Kidney glomerular epithelial cell (primary cell): ENCODE measurements around the gene EHD2.
"Not testable (repeated sequence)": the region's sequence is repeated elsewhere in the genome, so short reads cannot be mapped to it uniquely, and the experiment has no call there.

Experiments
- DNase-seq: peaks from one replicate; lab custom pipeline; 2025; lab: John Stamatoyannopoulos, UW

EHD2 gene

DNA sequence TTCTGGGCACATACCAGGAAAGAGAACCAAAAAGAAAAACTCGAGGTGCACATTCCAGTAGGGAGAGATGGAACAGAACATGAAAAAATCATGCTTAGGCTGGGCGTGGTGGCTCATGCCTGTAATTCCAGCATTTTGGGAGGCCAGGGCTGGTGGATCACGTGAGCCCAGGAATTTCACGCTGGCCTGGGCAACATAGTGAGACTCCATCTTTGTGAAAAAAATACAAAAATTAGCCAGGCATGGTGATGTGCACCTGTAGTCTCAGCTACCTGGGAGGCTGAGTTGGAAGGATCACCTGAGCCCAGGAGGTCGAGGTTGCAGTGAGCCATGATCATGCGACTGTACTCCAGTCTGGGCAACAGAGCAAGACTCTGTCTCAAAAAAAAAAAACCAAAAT lies 58.1 kb downstream of the EHD2 start:
- not testable (repeated sequence) for DNase-seq

DNA sequence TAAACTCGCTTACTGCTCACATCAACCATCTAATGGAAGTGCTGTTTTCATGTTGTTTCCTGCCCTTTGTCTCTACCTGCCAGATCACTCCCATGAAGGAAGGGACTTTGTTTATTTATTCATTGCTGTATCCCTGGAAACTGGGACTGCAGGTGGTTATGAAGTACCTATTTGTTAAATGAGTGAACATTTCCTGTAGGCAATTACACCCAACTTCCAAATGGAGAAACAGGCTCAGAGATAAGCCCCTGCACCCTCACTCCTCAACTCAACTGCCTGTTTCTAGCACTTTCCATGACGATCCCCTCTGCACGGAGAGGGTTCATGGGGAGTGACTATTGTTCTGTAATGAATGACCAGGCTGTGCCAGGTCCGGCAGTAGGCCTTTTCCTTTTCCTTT lies 63.3 kb downstream of the EHD2 start:
- DNase-seq = no peak

- not testable (repeated sequence) for DNase-seq
Observed at GRCh38 chr19:47777245-47778048, 64.2 kb downstream of the EHD2 start.

GRCh38 chr19:47778049-47778953 lies 65.1 kb downstream of the EHD2 start, which contains the start of gene SELENOW:
Gene SELENOW, plus strand, starts transcription at chr19:47778703. Its CDS starts 83 bp downstream, at chr19:47778786.
- peak; percentile 60 for DNase-seq

GRCh38 chr19:47778954-47779351 lies 65.7 kb downstream of the EHD2 start:
- no peak for DNase-seq

DNA sequence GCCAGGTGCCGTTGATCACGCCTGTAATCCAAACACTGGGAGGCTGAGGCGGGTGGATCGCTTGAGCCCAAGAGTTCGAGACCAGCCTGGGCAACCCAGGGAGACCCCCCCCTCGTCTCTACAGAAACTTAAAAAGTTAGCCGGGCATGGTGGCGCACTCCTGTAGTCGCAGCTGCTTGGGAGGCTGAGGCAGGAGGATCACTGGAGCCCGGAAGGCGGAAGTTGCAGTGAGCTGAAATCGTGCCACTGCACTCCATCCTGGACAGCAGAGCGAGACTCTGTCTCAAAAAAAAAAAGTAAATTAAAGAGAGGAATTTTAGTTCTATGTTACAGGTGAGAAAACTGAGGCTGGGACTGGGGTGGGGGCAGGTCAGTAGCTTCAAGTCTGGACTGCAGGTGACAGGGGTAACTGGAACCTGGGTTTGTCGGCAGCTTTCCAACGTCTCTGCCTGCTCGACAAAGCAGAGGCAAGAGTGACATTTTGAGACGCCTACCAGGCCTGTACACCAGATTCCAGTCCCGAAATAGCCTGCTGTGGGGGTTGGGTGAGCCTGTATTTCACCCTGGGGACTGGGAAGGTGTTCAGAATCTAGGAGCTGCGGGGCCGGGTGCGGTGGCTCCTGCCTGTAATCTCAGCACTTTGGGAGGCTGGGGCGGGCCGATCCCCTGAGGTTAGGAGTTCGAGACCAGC lies 66.4 kb downstream of the EHD2 start:
- DNase-seq = no peak

- no peak for DNase-seq
Observed at GRCh38 chr19:47780215-47780551, 67.0 kb downstream of the EHD2 start.

DNA sequence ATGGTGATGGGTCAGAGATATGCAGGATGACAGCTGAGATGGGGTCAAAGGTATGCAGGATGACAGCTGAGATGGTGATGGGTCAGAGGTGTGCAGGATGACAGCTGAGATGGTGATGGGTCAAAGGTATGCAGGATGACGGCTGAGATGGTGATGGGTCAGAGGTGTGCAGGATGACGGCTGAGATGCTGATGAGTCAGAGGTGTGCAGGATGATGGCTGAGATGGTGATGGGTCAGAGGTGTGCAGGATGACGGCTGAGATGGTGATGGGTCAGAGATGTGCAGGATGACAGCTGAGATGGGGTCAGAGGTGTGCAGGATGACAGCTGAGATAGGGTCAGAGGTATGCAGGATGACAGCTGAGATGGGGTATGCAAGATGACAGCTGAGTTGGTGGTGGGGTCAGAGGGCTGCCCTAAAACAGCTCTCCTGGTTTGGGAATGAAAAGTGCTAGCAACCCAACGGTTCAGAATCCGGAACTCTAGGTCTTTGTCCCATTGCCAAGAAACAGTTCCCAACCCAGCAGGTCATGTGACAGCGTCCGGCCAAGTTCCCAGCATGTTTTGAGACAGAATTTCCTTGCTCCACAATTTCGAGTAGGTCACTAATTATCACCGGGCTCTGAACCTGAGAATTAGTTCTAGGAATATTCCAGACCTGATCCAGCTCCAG lies 68.5 kb downstream of the EHD2 start:
- no peak for DNase-seq

- DNase-seq = no peak
Observed at GRCh38 chr19:47786566-47786965, 73.3 kb downstream of the EHD2 start.

- DNase-seq = not testable (repeated sequence)
Observed at GRCh38 chr19:47787307-47787706, 74.1 kb downstream of the EHD2 start.

GRCh38 chr19:47789811-47790210 lies 76.6 kb downstream of the EHD2 start:
- DNase-seq = not testable (repeated sequence)

- DNase-seq = peak; percentile 29
Observed at GRCh38 chr19:47790398-47790814, 77.2 kb downstream of the EHD2 start.

DNA sequence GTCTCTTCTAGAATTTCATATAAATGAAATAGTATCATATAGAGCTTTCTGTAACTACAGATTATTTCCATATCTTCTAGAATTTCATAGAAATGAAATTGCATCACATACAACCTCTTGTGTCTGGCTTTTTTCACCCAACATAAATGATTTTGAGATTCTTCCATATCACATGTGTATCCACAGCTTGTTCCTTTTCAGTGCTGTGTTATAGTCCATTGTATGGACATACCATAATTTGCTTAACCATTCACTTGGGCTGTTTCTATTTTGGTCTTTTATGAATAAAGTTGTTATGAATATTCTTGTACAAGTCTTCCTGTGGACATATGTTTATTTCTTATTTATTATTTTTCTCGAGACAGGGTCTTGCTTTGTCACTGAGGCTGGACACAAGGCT lies 79.4 kb downstream of the EHD2 start:
- DNase-seq = no peak
